ENCODE data around the gene DNAJB13.

DNAJB13 gene

GRCh38 chr11:73963861-73964260, 13.0 kb downstream of the DNAJB13 start:
- Histone ChIP-seq H3K4me3 (ENCODE audit: low read length) (no peak overlapping the region), H3K4me2 (ENCODE audit: low read length) (peak overlapping the region; percentile 57; the same call in 1 of the 2 replicates), H3K27ac (ENCODE audit: low read depth, low read length) (no peak overlapping the region), H3K9me2 (replicated peaks; ENCODE audit: control insufficient read depth, low read length) (no peaks in the 10 kb centered on the region), H3K27me3 (ENCODE audit: control insufficient read depth, low read length) (peaks cover 8% of the 10 kb centered on the region), H3K36me3 (ENCODE audit: control insufficient read depth, low read length) (no peaks in the 10 kb centered on the region), H3K4me1 (ENCODE audit: control insufficient read depth, low read length) (peaks cover 14% of the 10 kb centered on the region), H4K20me1 (ENCODE audit: control insufficient read depth, insufficient read depth, low read depth, low read length) (no peaks in the 10 kb centered on the region), H3F3A (ENCODE audit: control insufficient read depth, insufficient read depth) (no peaks in the 10 kb centered on the region), H3K9me3 (ENCODE audit: control insufficient read depth, insufficient read depth, low read length) (no peaks in the 10 kb centered on the region), H3K79me2 (ENCODE audit: control insufficient read depth, low read length) (no peaks in the 10 kb centered on the region)
- TF ChIP-seq EZH2phosphoT487 (IDR thresholded peaks at IDR 0.05; ENCODE audit: borderline replicate concordance, low read length) (no peak), CTCF (IDR thresholded peaks at IDR 0.05; ENCODE audit: low read depth, low read length, poor library complexity, severe bottlenecking) (no peak)

- Histone ChIP-seq H3K9me3 (ENCODE audit: control insufficient read depth, insufficient read depth, low read length) (no peaks in the 10 kb centered on the region), H3K4me3 (ENCODE audit: low read length) (0 out of 2 replicates have a peak overlapping the region, but pooled peaks have one; percentile 29), H3K79me2 (ENCODE audit: control insufficient read depth, low read length) (no peaks in the 10 kb centered on the region), H3F3A (ENCODE audit: control insufficient read depth, insufficient read depth) (peaks cover 2% of the 10 kb centered on the region), H3K27ac (ENCODE audit: low read depth, low read length) (no peak overlapping the region), H3K4me2 (ENCODE audit: low read length) (peak overlapping the region; percentile 57), H3K36me3 (ENCODE audit: control insufficient read depth, low read length) (no peaks in the 10 kb centered on the region), H3K9me2 (replicated peaks; ENCODE audit: control insufficient read depth, low read length) (no peaks in the 10 kb centered on the region), H3K27me3 (ENCODE audit: control insufficient read depth, low read length) (peaks cover 8% of the 10 kb centered on the region), H4K20me1 (ENCODE audit: control insufficient read depth, insufficient read depth, low read depth, low read length) (no peaks in the 10 kb centered on the region), H3K4me1 (ENCODE audit: control insufficient read depth, low read length) (peaks cover 19% of the 10 kb centered on the region)
- no peak for TF ChIP-seq CTCF (IDR thresholded peaks at IDR 0.05; ENCODE audit: low read depth, low read length, poor library complexity, severe bottlenecking)
- TF ChIP-seq EZH2phosphoT487 (IDR thresholded peaks at IDR 0.05; ENCODE audit: borderline replicate concordance, low read length) = no peak
Observed at GRCh38 chr11:73965076-73965763, 14.4 kb downstream of the DNAJB13 start.

GRCh38 chr11:73965764-73966121, 14.9 kb downstream of the DNAJB13 start:
- Histone ChIP-seq H3K36me3 (ENCODE audit: control insufficient read depth, low read length) (no peaks in the 10 kb centered on the region), H3K27ac (ENCODE audit: low read depth, low read length) (no peak overlapping the region), H4K20me1 (ENCODE audit: control insufficient read depth, insufficient read depth, low read depth, low read length) (no peaks in the 10 kb centered on the region), H3K79me2 (ENCODE audit: control insufficient read depth, low read length) (no peaks in the 10 kb centered on the region), H3K4me3 (ENCODE audit: low read length) (no peak overlapping the region), H3K9me3 (ENCODE audit: control insufficient read depth, insufficient read depth, low read length) (no peaks in the 10 kb centered on the region), H3K4me2 (ENCODE audit: low read length) (no peak overlapping the region), H3K9me2 (replicated peaks; ENCODE audit: control insufficient read depth, low read length) (no peaks in the 10 kb centered on the region), H3K4me1 (ENCODE audit: control insufficient read depth, low read length) (peaks cover 22% of the 10 kb centered on the region), H3K27me3 (ENCODE audit: control insufficient read depth, low read length) (peaks cover 8% of the 10 kb centered on the region), H3F3A (ENCODE audit: control insufficient read depth, insufficient read depth) (peaks cover 5% of the 10 kb centered on the region)
- TF ChIP-seq EZH2phosphoT487 (IDR thresholded peaks at IDR 0.05; ENCODE audit: borderline replicate concordance, low read length) = no peak
- no peak for TF ChIP-seq CTCF (IDR thresholded peaks at IDR 0.05; ENCODE audit: low read depth, low read length, poor library complexity, severe bottlenecking)

Measured in DOHH2 (cell line).